ENCODE results near the gene HSD11B1L.

Gene HSD11B1L

GRCh38 chr19:5667751-5668271 is 13.0 kb upstream of the HSD11B1L start:
- DNase-seq: no peak

DNA sequence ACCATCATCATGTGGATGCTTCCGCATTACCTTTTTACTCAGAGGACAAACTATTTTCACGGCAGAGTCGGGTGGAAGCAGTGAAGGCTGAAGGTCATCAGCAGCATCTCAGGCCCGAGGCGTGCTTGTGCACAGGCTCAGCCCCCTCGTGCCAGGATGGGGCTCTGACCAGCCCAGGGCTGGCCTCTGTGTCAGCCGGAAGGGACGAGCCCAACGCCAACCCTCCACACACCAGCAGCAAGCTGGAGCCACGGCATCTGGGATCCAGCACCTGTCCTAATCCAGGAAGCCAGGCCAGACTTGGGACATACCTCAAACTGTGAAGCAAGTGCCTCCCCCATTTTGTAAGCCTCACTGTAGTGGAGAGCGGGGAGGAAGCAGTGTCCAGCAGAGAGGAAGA is 11.6 kb upstream of the HSD11B1L start:
- DNase-seq: no peak

DNA sequence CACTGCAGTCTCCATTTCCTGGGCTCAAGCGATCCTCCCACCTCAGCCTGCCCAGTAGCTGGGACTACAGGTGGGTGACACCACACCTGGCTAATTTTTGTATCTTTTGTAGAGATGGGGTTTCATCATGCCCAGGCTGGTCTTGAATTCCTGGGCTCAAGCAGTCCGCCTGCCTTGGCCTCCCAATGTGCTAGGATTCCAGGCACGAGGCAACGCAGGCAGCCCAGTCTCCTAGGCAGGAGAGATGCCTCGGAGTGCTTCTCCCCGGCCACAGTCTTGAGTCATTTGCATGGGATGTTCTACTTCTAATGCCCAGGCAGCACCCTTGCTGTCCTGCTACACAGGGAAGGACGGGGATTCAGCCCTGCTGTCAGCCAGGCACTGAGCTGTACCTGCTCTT is 9.2 kb upstream of the HSD11B1L start:
- DNase-seq: no peak

DNA sequence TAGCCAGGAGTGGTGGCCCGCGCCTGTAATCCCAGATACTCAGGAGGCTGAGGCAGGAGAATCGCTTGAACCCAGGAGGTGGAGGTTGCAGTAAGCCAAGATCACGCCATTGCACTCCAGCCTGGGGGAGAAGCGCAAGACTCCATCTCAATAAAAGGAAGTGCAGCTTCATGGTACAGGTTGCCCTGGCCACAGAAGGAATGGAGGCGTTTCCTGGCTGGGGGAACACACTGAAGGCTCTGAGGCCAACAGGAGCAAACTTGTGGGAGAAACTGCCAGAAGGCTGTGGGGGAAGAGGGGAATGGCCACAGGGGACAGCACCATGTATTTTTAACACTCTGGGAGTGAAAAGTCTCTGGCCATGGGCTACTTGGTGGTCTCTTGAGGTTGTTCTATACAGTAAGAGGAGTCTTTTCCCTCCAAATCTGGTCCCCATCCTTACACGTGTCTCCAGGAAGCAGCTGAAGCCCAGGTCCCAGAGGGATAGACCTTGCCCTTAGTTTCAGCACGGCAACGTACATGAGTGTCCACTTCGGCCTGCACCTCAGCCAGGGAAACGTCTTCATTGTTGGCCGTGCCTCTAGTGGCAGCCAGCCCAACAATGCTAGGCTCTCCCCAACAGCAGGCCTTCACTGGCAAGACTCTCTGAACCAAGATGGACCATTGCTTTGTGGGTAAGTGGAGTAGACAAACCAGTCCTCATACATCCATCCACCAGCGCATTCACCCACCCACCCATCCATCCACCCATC is 7.9 kb upstream of the HSD11B1L start:
- no peak for DNase-seq

DNA sequence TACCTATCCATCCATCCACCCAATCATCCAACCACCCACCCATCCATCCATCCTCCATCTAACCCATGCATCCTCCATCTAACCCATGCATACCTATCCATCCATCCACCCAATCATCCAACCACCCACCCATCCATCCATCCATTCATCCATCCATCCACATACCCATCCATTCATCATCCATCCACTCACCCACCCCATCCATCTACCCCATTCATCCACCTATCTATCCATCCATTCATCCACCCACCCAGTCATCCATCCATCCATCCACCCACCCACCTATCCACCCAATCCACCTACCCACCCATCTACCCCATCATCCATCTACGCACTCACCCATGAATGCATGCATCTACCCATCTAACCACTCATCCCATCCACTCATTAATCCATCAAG is 7.1 kb upstream of the HSD11B1L start:
- no peak for DNase-seq

- DNase-seq: no peak
Observed at GRCh38 chr19:5674714-5675113, 6.1 kb upstream of the HSD11B1L start.

GRCh38 chr19:5676105-5676771 is 4.6 kb upstream of the HSD11B1L start:
- DNase-seq: no peak

DNA sequence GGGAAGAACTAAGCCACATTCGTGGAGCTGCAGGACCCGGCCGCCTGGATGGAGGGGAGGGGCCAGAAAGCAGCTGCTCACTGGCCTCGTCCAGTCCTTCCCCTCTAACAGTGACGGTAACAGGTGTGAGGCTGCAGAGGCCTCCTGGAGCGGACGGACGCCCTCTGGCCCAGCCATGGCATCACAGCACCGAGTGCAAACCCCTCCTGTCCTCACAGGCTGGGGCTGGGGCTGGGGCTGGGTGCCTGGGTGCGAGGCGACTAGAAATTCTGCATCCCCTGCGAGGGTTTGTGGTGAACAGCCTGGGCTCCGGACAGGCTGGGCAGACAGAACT is 4.1 kb upstream of the HSD11B1L start:
- DNase-seq: no peak

DNA sequence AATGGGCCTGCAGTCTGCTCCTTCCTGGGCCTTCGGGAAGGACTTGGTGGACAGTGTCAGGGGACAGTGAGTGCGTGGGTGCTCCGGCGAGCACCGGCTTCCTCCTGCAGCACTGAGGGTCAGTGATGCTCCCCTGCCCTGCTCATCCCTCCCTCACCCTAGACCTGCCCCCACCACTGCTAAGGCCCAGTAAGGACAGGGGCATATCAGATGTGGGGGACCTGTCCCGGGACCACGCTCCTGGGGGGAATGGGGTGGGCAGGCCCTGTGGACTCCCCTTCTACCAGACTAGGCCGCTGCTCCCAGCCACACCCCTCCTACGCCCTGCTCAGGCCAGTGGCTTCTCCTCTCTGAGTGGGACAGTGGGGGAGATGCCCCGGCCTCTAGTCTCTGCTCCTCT is 3.7 kb upstream of the HSD11B1L start:
- DNase-seq: no peak

- no peak for DNase-seq
Observed at GRCh38 chr19:5677580-5677979, 3.2 kb upstream of the HSD11B1L start.

GRCh38 chr19:5678071-5678718 is 2.6 kb upstream of the HSD11B1L start:
- no peak for DNase-seq

GRCh38 chr19:5679289-5680083 is 1.3 kb upstream of the HSD11B1L start:
- no peak for DNase-seq

- DNase-seq: no peak
Observed at GRCh38 chr19:5680084-5680436, 767 bp upstream of the HSD11B1L start.

GRCh38 chr19:5681391-5682106 is 722 bp downstream of the HSD11B1L start:
- no peak for DNase-seq

DNA sequence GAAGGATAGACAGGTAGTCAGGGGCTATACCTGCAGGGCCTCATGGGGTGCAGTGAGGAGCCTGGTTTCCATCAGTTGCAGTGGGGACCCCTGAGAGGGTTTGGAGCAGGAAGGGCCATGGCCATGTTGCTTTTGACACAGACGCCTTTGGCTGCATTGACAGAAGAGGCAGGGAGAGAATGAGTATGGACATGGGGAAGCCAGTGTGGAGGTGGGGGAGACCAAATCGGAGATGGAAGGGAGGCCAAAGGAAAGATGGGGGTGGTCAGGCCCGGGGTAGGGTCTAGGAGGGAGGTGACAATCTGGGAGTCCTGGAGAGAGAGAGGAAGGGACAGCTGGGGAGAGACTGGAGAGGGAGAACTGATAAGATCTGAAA is 1.3 kb downstream of the HSD11B1L start:
- no peak for DNase-seq

- no peak for DNase-seq
Observed at GRCh38 chr19:5683177-5683886, 2.5 kb downstream of the HSD11B1L start.

DNA sequence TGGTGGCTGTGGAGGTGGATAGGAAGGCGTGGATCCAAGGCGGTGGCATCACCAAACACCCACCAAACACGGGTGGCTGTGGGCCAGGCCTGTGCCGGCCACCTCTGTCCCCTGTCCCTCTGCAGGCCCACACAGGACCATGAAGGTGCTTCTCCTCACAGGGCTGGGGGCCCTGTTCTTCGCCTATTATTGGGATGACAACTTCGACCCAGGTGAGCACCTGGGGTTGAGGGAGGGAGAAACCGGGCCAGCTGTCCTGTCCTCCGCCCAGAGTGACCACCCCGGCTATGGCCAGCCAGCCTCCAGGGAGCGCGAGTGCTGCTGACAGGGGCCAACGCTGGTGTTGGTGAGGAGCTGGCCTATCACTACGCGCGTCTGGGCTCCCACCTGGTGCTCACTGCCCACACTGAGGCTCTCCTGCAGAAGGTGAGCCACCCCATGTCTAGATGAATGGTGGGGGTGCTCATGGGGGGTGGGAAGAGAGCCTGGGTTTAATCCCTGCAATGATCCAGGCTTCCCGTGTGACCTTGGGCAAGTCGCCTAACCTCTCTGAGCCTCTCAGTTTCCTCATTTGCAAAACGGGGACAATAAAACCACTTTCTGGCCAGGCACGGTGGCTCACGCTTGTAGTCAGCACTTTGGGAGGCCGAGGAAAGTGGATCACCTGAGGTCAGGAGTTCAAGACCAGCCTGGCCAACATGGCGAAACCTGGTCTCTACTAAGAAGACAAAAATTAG is 4.0 kb downstream of the HSD11B1L start:
- no peak for DNase-seq

DNA sequence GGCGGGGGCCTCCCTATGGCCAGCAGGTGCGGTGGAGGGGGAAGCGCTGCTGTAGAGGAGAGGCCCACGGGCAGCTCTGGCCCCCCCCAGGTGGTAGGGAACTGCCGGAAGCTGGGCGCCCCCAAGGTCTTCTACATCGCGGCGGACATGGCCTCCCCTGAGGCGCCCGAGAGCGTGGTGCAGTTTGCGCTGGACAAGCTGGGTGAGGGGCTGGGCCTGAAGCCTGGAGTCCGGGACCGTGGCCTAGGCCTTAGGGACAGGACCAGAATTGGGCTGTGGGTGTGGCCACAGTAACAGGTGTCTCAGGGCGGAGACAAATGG is 5.5 kb downstream of the HSD11B1L start:
- DNase-seq: no peak

DNA sequence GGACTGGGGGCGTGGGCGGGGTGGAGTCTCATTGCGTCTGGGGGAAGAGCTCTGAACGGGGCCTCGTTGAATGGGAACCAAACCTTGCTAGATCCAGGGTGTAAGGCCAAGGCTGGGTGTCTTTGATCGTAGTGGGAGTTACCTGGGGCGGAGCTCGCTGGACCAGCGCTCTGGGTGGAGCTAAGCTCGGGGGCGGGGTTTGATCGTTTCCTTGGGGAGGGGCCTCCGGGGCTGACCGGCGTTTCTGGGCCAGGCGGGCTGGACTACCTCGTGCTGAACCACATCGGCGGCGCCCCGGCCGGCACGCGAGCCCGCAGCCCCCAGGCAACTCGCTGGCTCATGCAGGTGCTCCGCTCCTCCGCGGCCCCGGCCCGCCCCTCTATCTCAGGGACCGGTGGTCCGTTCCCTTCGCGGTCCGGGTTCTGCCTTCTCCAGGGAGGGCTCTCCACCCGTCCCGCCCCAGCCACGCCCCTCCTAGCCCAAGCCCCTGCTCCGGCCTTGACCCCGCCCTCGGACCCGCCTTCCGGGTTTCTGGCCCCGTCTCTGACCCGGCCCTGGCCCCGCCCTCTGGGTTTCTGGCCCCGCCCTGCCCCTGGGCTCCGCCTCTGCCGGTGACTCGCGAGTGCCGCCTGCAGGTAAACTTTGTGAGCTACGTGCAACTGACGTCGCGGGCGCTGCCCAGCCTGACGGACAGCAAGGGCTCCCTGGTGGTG is 6.0 kb downstream of the HSD11B1L start:
- DNase-seq: peak; percentile 96

GRCh38 chr19:5687360-5688198 is 6.8 kb downstream of the HSD11B1L start:
- DNase-seq: no peak
